Thoracic aorta (tissue), 2 donors: ENCODE results near the gene MAD1L1. TPM values are rescaled to one million over a fixed set of nuclear protein-coding genes. Genes with fewer than 3 reads are reported as not detected.

Experiments
- ATAC-seq: fragments of 150-250 bp; one replicate; pipeline ENCODE4 v1.8.0; 2017; ENCODE audit warnings: low read depth; ENCODE audit not compliant: insufficient number of reproducible peaks, low FRiP score
- DNase-seq: peaks from one replicate; pipeline ENCODE4 v3.0.0-alpha.2; 2020; ENCODE audit warnings: low spot score
- H3K27ac ChIP-seq, 2 donors: fragments of 200-600 bp; sonication (generic); 1 replicate in 1 of 2; 2 replicates in 1 of 2; pipeline ENCODE4 v1.5.1; 2016; ENCODE audit warnings: mild to moderate bottlenecking in 2 of 2, moderate library complexity in 2 of 2
- H3K27me3 ChIP-seq: fragments of 200-600 bp; sonication (generic); replicated peaks from 2 replicates; pipeline ENCODE4 v1.6.0; 2016; ENCODE audit warnings: mild to moderate bottlenecking; ENCODE audit not compliant: insufficient read depth
- H3K36me3 ChIP-seq: fragments of 200-600 bp; sonication (generic); one replicate; pipeline ENCODE4 v1.5.1; 2016
- H3K4me1 ChIP-seq, 2 donors: fragments of 200-600 bp; sonication (generic); 1 replicate in 1 of 2; 2 replicates in 1 of 2; pipeline versions ENCODE4 v1.5.1 to v1.6.0; 2016; ENCODE audit warnings: low read depth in 2 of 2, mild to moderate bottlenecking in 1 of 2; ENCODE audit not compliant: control insufficient read depth in 1 of 2
- H3K4me3 ChIP-seq: fragments of 200-600 bp; sonication (generic); 2 replicates; pipeline ENCODE4 v1.5.1; 2016; ENCODE audit warnings: mild to moderate bottlenecking
- H3K9me3 ChIP-seq: fragments of 200-600 bp; sonication (generic); 2 replicates; pipeline ENCODE4 v1.5.1; 2016
- CTCF ChIP-seq: fragments of 200-600 bp; sonication (generic); IDR thresholded peaks from one replicate; pipeline ENCODE4 v1.5.1; 2019; ENCODE audit warnings: antibody characterized with exemption
- total RNA-seq, 2 donors: library from RNA; depleted of rRNA; stranded (reverse); fragments of >200 nt; gene quantifications; one replicate each; pipeline versions ENCODE4 v1.1.0 to v1.2.3, GENCODE V29; 2016

MAD1L1 gene
- total RNA-seq, 2 donors from 2014 or later: 27.4 to 41.3 TPM

GRCh38 chr7:2051707-2052656, 180.8 kb downstream of the MAD1L1 start:
- no peaks in the 10 kb centered on the region for H3K36me3 ChIP-seq
- H3K4me1 ChIP-seq: no peaks in the 10 kb centered on the region
- ATAC-seq: no peak

GRCh38 chr7:2050511-2050866, 182.3 kb downstream of the MAD1L1 start:
- no peak for DNase-seq
- Histone ChIP-seq H3K4me1 (no peaks in the 10 kb centered on the region), H3K36me3 (no peaks in the 10 kb centered on the region), H3K4me3 (no peak overlapping the region), H3K27me3 (no peaks in the 10 kb centered on the region), H3K27ac (no peak overlapping the region), H3K9me3 (no peaks in the 10 kb centered on the region)
- no peak for ATAC-seq
- TF ChIP-seq CTCF: no peak

More at GRCh38 chr7:2051707-2052656, 180.8 kb downstream of the MAD1L1 start:
- no peak overlapping the region for H3K27ac ChIP-seq
- no peak for DNase-seq
- no peaks in the 10 kb centered on the region for H3K27me3 ChIP-seq
- no peak overlapping the region for H3K4me3 ChIP-seq
- no peak for TF ChIP-seq CTCF
- no peaks in the 10 kb centered on the region for H3K9me3 ChIP-seq

- Histone ChIP-seq H3K4me3 (no peak overlapping the region), H3K36me3 (no peaks in the 10 kb centered on the region), H3K4me1 (no peaks in the 10 kb centered on the region), H3K27me3 (no peaks in the 10 kb centered on the region), H3K27ac (no peak overlapping the region), H3K9me3 (no peaks in the 10 kb centered on the region)
- ATAC-seq (no peak), DNase-seq (no peak)
- no peak for TF ChIP-seq CTCF
These were observed 182.8 kb downstream of the MAD1L1 start for GRCh38 chr7:2049782-2050510.

GRCh38 chr7:2049111-2049781, 183.5 kb downstream of the MAD1L1 start:
- no peak for DNase-seq
- H3K9me3 ChIP-seq: no peaks in the 10 kb centered on the region
- no peak overlapping the region for H3K27ac ChIP-seq
- no peaks in the 10 kb centered on the region for H3K36me3 ChIP-seq
- no peak for ATAC-seq
- H3K27me3 ChIP-seq: no peaks in the 10 kb centered on the region
- no peaks in the 10 kb centered on the region for H3K4me1 ChIP-seq
- H3K4me3 ChIP-seq: no peak overlapping the region
- TF ChIP-seq CTCF: no peak

GRCh38 chr7:2048531-2048930, 184.2 kb downstream of the MAD1L1 start:
- no peak overlapping the region for H3K4me3 ChIP-seq
- no peaks in the 10 kb centered on the region for H3K36me3 ChIP-seq
- H3K4me1 ChIP-seq: no peaks in the 10 kb centered on the region
- no peaks in the 10 kb centered on the region for H3K9me3 ChIP-seq
- no peak overlapping the region for H3K27ac ChIP-seq
- H3K27me3 ChIP-seq: no peaks in the 10 kb centered on the region
- TF ChIP-seq CTCF: no peak
- DNase-seq: no peak
- ATAC-seq: no peak
